GM18517 (cell line): ENCODE data around the gene LRMDA.

Experiments
- ATAC-seq: cut with Tn5 transposase; IDR thresholded peaks from one replicate; pipeline ENCODE4 v1.9.1; 2021; ENCODE audit warnings: mild to moderate bottlenecking, moderate library complexity; ENCODE audit not compliant: unreplicated experiment

LRMDA gene

DNA sequence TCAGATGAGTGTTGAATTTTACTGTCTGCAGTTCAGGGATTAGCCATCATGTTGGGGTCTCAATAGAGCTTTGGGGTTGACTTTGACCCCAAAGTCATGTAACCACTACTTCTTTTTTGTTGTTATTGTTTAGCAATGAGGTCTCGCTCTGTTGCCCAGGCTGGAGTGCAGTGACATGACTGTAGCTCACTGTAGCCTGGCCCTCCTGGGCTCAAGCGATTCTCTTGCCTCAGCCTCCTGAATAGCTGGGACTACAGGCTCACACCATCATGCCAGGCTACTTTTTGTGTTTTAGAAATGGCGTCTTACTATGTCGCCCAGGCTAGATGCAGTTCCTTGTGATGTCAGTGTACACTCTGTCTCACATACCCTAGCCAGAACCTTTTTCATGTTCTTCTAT, 598.4 kb downstream of the LRMDA start:
- no peak for ATAC-seq

- no peak for ATAC-seq
Measured at GRCh38 chr10:76031099-76031498, 599.7 kb downstream of the LRMDA start.

DNA sequence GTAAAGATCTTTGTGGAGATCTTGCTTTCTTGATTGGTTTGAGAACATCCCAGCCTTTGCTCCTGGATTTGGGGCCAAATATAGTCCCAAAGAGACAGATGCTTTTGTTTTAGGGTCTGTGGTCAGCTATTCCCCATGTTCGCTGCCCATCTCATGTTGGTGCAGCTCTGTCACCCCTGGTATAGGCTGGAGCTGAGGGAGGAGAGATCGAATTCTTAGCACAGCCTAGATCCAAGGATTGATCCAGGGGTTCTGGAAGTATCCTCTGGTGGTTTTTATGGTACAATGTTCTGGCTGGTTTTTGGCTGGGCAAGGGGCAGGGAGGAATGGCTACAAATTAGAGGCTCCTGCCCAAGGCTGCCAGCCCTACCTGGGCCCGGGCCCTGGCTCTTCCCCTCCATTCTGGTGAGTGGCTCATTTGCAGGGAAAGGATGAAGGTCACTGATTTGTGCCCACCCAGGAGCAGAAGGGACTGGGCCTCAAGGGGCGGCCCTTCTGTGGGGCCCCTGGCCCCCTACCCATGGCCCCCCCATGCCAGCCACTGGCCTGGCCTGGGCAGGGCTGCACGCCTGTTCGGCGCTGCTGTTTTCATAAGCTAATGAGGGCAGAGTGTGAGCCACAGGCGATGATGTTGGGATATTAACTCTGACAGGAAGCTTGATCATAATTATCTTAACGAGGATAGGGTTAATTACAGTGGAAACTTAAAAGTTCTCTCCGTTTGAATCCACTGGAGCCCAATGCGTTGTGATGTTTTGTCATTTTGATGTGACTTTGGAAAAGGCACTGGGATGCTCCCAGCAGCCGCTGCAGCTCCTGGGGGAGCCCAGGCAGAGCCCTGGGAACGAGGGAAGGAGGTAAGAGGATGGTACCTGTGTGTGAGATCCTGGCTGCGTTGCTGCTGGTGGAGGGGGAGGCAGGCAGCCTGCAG, 600.6 kb downstream of the LRMDA start:
- ATAC-seq = no peak

DNA sequence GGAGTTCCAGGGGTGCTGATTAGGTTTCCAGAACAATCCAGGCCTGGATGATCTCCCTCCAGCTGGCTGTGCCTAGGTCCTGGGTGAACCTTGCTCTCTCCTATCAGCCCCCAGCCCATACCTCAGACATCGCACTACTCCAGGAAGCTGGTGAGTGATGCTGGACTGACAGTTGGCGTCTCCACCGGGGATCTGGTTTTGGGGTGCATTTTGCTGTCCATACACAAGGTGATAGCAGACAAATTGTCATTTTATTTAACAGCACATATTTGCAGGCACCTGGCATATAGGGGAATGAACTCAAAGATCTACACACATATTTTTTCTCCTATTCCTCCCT, 601.2 kb downstream of the LRMDA start:
- ATAC-seq = no peak

DNA sequence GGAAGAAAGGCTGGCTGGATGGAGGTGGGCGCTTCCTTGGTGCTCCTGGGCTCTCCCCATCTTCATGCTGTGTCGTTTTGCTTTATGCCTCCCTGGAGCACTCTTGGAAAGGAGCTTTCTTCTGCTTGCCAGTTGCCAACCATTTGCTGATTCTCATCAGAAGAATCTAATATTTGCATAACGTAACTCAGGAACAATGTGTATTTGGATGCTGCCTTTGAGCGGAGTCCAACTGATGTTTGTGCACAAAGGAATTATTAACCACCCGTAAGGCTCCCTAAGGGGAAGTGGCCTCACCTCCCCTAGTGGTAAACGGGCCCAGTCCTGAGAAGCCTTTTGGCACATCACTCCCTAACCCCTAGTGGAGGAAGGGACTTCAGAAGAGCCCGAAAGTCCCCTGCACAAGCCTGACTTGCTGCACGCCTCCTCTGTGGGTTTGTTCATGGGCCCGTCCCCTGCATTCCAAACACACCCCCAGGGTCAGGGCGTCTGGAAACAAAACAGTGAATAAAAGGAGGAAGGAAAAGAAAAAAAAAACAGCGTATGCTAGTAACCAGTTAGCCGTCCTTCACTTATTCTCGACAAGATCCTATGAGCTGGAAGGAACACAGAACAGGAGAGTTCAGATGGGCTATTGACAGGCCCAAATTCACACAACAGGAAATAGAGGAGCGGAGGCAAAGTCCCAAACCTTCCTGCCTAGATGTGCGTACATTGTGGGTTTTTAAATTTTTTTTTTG, 602.2 kb downstream of the LRMDA start:
- ATAC-seq = no peak

DNA sequence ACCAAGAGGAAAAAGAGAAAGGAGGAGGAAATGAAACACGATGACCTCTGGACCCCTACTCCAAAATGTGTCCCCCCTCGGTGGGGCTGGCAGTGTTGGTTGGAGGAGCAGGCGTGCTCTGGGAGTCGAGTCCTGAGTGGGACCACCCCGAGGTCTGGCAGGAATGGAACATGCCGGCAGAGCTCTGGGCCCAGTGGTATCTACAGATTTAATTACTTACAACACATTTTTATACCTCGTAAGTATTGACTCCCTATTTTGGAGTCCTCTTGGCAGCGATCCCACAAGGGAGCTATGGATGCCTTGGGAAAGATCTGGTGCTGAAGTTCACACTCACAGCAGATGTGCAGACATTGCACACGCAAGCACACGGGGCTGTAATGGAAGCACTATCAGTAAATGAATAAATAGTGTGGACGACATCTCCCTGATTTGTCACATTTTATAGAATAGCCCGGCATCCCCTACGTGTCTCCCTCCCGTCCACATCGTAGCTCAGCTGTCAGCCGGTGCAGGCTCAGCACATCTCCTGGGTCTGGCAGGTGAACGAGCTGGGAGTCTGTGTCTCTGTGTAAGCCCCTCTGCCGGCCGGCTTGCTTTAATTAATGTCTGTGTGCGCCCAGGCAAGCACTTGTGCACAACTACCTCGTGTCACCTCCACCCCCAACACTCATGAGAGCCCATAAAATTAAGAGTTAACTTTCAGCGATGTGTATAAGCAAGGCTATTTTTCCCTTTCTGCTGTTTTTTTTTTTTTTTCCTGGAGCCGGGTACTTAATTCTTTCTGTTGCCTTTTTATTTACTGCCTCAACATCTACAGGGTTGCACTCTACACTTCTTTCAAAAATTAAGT, 603.2 kb downstream of the LRMDA start:
- no peak for ATAC-seq

GRCh38 chr10:76035206-76036110, 604.0 kb downstream of the LRMDA start:
- no peak for ATAC-seq

GRCh38 chr10:76036111-76036940, 604.9 kb downstream of the LRMDA start:
- ATAC-seq = no peak

GRCh38 chr10:76036962-76037361, 605.5 kb downstream of the LRMDA start:
- ATAC-seq = no peak

GRCh38 chr10:76037531-76038155, 606.2 kb downstream of the LRMDA start:
- no peak for ATAC-seq

DNA sequence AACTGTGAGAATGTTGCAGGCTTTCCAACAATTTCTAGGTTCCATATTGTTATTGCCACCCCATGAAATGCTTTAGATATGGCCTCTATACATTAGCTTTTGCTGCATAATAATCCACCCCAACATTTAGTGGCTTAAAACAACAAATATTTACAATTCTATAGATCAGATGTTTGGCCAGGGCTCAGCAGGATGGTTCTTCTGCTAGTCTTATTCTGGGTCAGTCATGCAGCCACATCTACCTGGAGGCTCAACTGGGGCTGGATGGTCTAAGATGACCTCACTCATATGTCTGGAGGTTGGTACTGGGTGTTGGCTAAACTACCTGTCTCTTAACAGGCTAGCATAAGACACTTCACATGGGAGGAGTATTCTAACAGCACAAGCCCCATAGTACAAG, 607.3 kb downstream of the LRMDA start:
- no peak for ATAC-seq

DNA sequence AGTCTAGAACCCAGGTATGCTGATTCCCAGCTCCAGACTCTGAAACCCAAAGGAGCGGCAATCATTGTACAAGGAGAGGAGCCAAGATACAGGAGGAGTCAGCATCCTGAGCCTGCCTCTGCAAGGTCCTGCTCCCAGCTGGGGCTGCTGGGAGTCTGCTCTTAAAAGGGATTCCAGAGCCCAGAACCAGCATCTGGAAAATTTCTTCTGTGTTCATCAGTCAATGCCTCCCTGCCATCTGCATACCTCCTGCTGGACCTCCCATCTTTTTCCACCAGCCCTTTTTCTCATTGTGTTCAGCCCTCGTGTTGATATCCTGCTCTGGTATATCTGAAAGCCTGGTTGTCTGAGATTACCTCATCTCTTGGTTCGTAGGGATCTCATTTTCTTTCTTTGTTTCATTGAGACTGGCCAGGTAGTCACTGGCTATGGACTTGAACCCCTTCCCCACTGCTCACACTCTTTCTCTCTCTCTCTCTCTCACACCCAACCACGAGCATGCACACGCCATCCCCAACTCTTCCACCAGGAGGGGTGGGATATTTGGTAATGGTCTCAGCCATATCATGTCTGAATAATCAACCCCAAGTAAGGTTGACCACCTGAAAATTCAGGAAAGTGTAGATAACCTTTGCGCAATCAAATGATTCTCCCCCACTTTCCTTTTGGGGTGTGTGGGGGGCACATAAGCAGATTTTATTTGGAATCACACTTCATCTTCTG, 608.8 kb downstream of the LRMDA start:
- no peak for ATAC-seq

- no peak for ATAC-seq
Measured at GRCh38 chr10:76040830-76041220, 609.4 kb downstream of the LRMDA start.

DNA sequence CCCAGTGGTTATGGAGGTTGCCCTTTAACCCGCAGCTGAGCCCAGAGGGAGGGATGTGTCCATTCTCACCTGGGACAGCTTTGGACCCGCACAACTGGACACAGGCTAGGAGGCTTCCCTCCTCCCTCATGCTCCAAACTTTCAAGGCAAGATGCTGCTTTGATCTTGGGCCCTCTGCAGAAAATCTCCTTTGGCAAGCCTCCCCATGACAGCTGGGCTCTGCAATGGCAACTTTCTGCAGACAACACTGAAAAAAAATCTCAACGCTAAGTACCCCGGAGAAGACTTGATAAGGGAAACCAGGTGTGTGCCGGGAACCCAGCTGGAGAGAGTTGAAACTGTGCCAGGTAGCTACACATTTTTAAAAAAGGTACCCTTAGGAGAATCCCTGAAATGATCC, 610.1 kb downstream of the LRMDA start:
- no peak for ATAC-seq

DNA sequence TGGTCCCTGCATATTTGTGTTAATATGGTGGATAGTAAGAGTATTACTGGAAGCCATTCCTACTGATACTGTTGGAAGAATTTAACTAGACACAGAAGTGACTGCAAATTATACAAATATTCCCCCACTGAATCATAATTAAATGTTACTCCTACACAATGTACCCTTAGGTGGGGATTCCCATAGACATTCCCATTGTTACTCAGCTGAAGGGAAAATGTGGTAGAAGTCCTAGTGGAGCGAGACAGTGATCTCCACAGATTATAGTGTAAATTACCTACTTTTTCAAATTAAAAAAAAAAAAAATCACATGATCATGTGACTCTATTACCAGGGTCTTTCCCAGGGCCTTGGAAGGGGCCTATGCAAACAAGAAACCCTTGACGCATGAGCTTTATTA, 611.8 kb downstream of the LRMDA start:
- ATAC-seq = no peak

- ATAC-seq = no peak
Measured at GRCh38 chr10:76044751-76045150, 613.3 kb downstream of the LRMDA start.

- no peak for ATAC-seq
Measured at GRCh38 chr10:76045174-76045573, 613.8 kb downstream of the LRMDA start.

- ATAC-seq = no peak
Measured at GRCh38 chr10:76047521-76047920, 616.1 kb downstream of the LRMDA start.
